CD4-positive, alpha-beta T cell treated with Interleukin-17A for 1 hour (primary cell): ENCODE data around the gene TNRC18.
"Not testable (repeated sequence)": the region's sequence is repeated elsewhere in the genome, so short reads cannot be mapped to it uniquely, and the experiment has no call there.

Experiments used
- DNase-seq: peaks from one replicate; pipeline ENCODE4 v3.0.0-alpha.2; 2020

TNRC18 gene

GRCh38 chr7:5348134-5349004 lies 75.3 kb downstream of the TNRC18 start:
- DNase-seq: no peak

DNA sequence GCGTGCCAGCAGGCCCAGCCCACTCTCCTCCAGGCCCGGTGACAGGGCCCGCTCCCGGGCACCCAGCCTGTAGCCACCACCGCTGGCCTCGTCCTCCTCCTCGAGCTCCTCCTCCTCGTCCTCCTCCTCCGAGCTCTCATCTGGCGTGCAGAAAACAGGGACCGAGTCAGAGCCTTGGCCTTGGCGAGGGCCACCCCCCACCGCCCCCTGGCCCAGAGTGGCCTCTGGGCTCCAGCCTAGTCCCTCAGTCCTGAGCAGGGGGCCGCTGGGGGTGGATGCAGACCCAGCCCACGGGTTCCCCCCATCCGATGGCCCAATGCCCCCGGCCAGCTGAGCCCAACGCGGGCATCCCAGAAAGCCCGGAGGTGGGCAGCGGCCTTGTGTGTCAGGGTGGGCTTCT lies 78.0 kb downstream of the TNRC18 start:
- no peak for DNase-seq

DNA sequence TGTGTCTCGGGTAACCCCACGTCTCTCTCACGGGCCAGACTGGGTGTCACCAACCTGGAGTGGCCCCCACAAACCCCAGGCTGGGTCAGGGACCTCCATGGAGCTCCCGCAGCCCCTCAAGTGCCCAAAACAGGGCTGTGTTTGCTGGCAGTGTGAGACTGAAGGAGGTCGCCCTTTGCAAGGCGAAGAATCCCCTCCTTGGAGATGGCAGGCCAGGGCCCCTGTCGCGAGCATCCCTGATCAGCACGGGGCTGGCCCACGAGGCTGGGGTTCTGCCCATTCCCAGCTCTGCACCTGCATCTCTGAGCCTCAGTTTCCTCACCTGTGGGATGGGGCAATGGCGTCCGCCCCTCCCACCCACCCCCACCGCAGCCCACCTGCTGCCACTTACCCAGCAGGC lies 78.5 kb downstream of the TNRC18 start:
- DNase-seq: no peak

- no peak for DNase-seq
Measured at GRCh38 chr7:5344342-5344741, 79.3 kb downstream of the TNRC18 start.

DNA sequence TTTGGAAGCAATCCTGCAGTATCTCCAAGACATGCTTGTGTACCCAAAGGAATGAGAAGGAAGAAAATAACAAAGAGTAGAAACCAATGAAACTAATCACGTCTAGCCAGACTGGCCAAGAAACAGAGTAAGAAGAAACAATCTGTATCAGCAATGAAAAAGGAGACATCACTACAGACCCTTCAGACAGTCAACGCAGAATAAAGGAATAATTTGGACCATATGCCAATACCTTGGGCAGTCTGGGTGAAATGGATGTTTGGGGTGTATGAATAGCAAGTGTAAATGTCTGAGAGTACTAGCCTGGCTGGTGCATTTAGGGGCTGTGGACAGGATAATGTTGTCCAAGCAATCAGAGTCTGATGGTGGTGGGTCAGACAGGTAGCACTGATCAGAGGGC lies 79.8 kb downstream of the TNRC18 start:
- DNase-seq: no peak

DNA sequence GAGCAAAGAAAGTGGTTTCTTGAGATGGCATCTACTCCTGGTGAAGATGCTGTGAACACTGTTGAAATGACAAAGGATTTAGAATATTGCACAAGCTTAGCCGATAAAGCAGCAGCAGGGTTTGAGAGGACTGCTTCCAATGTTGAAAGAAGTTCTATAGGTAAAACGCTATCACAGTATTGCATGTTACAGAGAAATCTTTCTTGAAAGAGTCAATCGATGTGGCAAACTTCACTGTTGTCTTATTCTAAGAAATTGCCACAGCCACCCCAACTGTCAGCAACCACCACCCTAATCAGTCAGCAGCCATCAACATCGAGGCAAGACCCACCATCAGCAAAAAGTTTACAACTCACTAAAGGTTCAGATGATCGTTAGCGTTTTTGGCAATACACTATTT lies 81.0 kb downstream of the TNRC18 start:
- no peak for DNase-seq

- no peak for DNase-seq
Measured at GRCh38 chr7:5339955-5340354, 83.7 kb downstream of the TNRC18 start.

GRCh38 chr7:5337047-5337446 lies 86.6 kb downstream of the TNRC18 start:
- no peak for DNase-seq

- DNase-seq: no peak
Measured at GRCh38 chr7:5334671-5335070, 89.0 kb downstream of the TNRC18 start.

- DNase-seq: no peak
Measured at GRCh38 chr7:5333121-5334045, 90.3 kb downstream of the TNRC18 start.

- no peak for DNase-seq
Measured at GRCh38 chr7:5332579-5332978, 91.1 kb downstream of the TNRC18 start.

- DNase-seq: no peak
Measured at GRCh38 chr7:5330288-5330687, 93.3 kb downstream of the TNRC18 start.

DNA sequence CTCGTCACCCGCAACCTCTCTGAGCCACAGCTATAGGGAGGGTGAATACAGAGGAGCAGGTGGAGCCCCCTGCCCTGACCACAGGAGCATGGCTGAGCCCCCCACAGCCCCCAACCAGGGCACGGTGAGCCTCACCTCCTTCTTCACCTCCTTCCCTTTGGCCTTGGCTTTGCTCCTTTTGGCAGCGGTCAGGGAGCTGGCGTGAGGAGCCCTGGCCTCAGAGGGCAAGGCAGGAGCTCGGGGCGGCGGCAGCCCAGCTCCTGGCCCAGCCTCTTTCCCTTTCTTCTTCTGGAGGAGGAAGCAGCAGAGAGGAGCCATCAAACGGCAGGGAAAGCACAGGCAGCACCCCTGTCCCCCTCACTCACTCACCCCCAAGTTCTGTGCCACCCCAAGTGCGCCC lies 98.7 kb downstream of the TNRC18 start:
- DNase-seq: no peak

- DNase-seq: not testable (repeated sequence)
Measured at GRCh38 chr7:5323800-5324781, 99.5 kb downstream of the TNRC18 start.

DNA sequence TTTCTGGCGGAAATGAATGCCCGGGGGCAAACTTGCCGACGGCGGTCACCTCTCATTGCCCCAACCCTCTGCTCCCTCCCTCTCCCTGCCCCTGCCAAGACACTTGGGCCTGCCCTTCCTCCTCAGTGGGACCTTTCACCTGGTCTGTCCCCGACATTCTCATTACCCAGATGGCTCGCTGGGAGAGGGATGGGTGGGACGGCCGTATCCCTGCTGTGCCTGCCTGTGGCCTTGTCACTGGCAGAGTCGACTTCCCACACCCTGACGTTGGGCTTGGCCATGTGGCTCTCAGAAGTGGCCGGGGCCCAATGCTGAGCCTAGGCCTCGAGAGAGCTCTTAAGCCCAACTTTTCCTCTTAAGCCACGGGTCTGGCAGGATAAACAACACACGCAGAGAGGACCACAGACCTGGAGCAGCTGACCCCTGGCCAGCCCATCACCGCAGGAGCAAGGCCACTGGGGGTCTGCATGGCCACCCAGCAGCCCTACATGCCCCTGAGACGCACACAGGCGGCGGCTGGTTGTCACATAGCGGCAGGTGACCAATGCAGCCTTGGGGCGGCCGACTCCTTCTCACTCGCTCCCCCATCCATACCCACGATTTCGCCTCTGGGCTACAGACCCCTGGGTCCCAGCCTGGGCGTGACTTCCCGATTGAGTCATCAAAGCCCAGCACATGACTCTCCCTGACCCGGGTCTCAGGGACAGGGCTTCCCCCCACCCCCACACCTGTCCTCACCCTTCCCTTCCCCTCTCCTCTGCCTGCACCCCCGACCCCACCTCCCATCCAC lies 100.8 kb downstream of the TNRC18 start:
- no peak for DNase-seq

DNA sequence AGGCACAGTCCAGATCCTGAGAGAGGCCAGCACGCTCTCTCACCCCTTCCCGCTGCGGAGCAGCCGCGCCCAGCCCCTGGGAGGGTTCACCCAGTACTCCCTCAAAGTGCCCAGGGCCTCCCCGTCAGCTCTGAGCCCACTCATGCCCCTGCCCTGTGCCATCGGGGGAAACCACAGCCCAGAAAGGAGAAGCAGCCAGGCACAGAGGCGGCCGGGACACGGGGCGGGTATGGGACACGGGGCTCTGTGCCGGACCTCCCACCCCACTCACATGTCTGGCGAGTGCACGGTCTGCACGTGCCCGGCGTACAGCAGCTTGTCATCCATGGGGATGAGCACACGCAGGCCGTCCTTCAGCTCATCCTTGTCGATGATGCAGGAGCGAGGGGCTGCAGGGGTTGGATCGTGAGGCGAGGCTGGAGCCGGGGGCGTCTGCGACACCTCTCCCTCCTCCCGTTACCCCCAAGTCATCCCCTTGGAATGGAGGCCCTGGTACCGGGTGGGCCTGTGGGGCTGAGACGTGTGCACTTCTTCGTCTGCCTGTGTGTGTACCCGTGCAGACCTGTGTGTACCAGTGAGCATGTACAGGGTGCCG lies 102.7 kb downstream of the TNRC18 start:
- no peak for DNase-seq

GRCh38 chr7:5320391-5320790 lies 103.2 kb downstream of the TNRC18 start:
- no peak for DNase-seq

- not testable (repeated sequence) for DNase-seq
Measured at GRCh38 chr7:5318613-5319012, 105.0 kb downstream of the TNRC18 start.

- no peak for DNase-seq
Measured at GRCh38 chr7:5315761-5316160, 107.9 kb downstream of the TNRC18 start.

DNA sequence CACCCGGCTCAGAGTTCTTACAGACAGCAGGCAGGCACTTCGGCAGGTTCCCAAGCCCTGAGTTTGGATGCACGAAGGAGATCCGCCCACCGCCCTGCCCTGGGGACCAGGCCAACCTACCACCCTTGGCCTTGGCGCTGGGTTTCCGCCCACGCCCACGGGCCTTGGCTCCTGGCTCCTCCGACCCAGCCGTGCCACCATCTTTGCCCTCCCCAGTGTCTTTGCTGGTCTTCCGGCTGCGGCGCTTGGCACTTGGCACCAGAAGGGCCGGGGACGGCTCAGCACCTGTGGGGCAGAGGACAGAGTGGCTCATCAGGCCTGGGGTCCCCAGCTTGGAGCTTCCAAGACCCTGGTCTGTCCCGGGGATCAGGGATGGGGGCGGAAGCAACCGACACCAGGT lies 108.8 kb downstream of the TNRC18 start:
- no peak for DNase-seq
